HepG2 (cell line): ENCODE measurements around the gene RGL3. TPM values are rescaled to one million over a fixed set of nuclear protein-coding genes. Genes with fewer than 3 reads are reported as not detected.

Experiments
- AGO1 ChIP-seq: fragments of 200-400 bp; formaldehyde crosslinking; IDR thresholded peaks from 2 replicates; pipeline ENCODE4 v1.6.1; 2017; ENCODE audit warnings: mild to moderate bottlenecking, low read depth, low read length, moderate library complexity; ENCODE audit not compliant: poor library complexity, severe bottlenecking
- ATF7 ChIP-seq, 2 experiments: fragments of 450-650 bp in 1 of 2; sonication (generic) in 1 of 2; formaldehyde crosslinking in 1 of 2; IDR thresholded peaks; 2 replicates each; pipeline versions ENCODE4 v1.4.0 to v1.6.1; 2016 to 2020; ENCODE audit warnings: antibody characterized with exemption in 1 of 2, mild to moderate bottlenecking in 1 of 2, missing genetic modification reagents in 1 of 2
- BCLAF1 ChIP-seq: fragments of 450-650 bp; IDR thresholded peaks from 2 replicates; pipeline ENCODE4 v1.6.1; 2017; ENCODE audit warnings: mild to moderate bottlenecking
- CC2D1A ChIP-seq: sonication (generic); formaldehyde crosslinking; IDR thresholded peaks from 2 replicates; pipeline ENCODE4 v1.8.1; 2023; ENCODE audit warnings: mild to moderate bottlenecking, missing genetic modification reagents
- DNMT1 ChIP-seq: sonication (generic); formaldehyde crosslinking; IDR thresholded peaks from 2 replicates; pipeline ENCODE4 v1.5.1; 2020; ENCODE audit warnings: mild to moderate bottlenecking, missing genetic modification reagents
- EED ChIP-seq: sonication (generic); formaldehyde crosslinking; IDR thresholded peaks from 2 replicates; pipeline ENCODE4 v1.5.0; 2020; ENCODE audit warnings: mild to moderate bottlenecking, missing genetic modification reagents
- GFI1 ChIP-seq: sonication (generic); formaldehyde crosslinking; IDR thresholded peaks from 2 replicates; pipeline ENCODE4 v1.5.0; 2020; ENCODE audit warnings: missing genetic modification reagents, mild to moderate bottlenecking, borderline replicate concordance
- HNRNPH1 ChIP-seq: fragments of 200-400 bp; formaldehyde crosslinking; optimal IDR thresholded peaks from 2 replicates; pipeline ENCODE3; 2017; ENCODE audit warnings: mild to moderate bottlenecking, low read depth, low read length
- KDM2A ChIP-seq: sonication (generic); formaldehyde crosslinking; IDR thresholded peaks from 2 replicates; pipeline ENCODE4 v1.4.0; 2020; ENCODE audit warnings: low read depth, missing genetic modification reagents, borderline replicate concordance
- MAFK ChIP-seq, 2 experiments: IDR thresholded peaks in 1 of 2; conservative IDR thresholded peaks in 1 of 2; 2 replicates each; pipeline ENCODE4 v1.6.1; 2011; ENCODE audit warnings: improper control_type of control experiment in 2 of 2, low read length in 2 of 2
- MED13 ChIP-seq: sonication (generic); formaldehyde crosslinking; IDR thresholded peaks from 2 replicates; pipeline ENCODE4 v1.5.0; 2020; ENCODE audit warnings: missing genetic modification reagents
- MXD1 ChIP-seq: sonication (generic); formaldehyde crosslinking; IDR thresholded peaks from 2 replicates; pipeline ENCODE4 v1.4.0; 2020; ENCODE audit warnings: mild to moderate bottlenecking, missing genetic modification reagents
- MYC ChIP-seq: sonication (generic); formaldehyde crosslinking; IDR thresholded peaks from 2 replicates; pipeline ENCODE4 v1.9.0; 2021; ENCODE audit warnings: missing genetic modification reagents, borderline replicate concordance
- NFRKB ChIP-seq: fragments of 450-650 bp; IDR thresholded peaks from 2 replicates; pipeline ENCODE4 v1.6.1; 2017
- RBM39 ChIP-seq: fragments of 200-400 bp; formaldehyde crosslinking; IDR thresholded peaks from one replicate; pipeline ENCODE4 v1.6.1; 2018; ENCODE audit warnings: antibody characterized with exemption, mild to moderate bottlenecking, low read depth, low read length; ENCODE audit not compliant: poor library complexity, severe bottlenecking
- RFX1 ChIP-seq: fragments of 450-650 bp; IDR thresholded peaks from 2 replicates; pipeline ENCODE4 v1.6.1; 2017
- RFXANK ChIP-seq: IDR thresholded peaks from 2 replicates; pipeline ENCODE4 v1.6.1; 2016
- RXRB ChIP-seq: IDR thresholded peaks from 2 replicates; pipeline ENCODE4 v1.6.1; 2016; ENCODE audit warnings: borderline replicate concordance, missing genetic modification reagents, missing compliant biosample characterization
- THYN1 ChIP-seq: sonication (generic); formaldehyde crosslinking; IDR thresholded peaks from 2 replicates; pipeline ENCODE4 v1.8.1; 2023; ENCODE audit warnings: low read depth, mild to moderate bottlenecking, moderate library complexity, missing genetic modification reagents, borderline replicate concordance
- ZFAT ChIP-seq: sonication (generic); formaldehyde crosslinking; conservative IDR thresholded peaks from 2 replicates; pipeline ENCODE4 v1.8.1; 2023; ENCODE audit warnings: missing genetic modification reagents, inconsistent platforms
- ZNF124 ChIP-seq: sonication (generic); formaldehyde crosslinking; IDR thresholded peaks from 2 replicates; pipeline ENCODE4 v1.4.0; 2020; ENCODE audit warnings: missing genetic modification reagents
- ZNF18 ChIP-seq: sonication (generic); formaldehyde crosslinking; IDR thresholded peaks from 2 replicates; pipeline ENCODE4 v1.8.0; 2022; ENCODE audit warnings: mild to moderate bottlenecking, missing genetic modification reagents; ENCODE audit not compliant: insufficient replicate concordance
- ZNF264 ChIP-seq: sonication (generic); formaldehyde crosslinking; IDR thresholded peaks from 2 replicates; pipeline ENCODE4 v1.4.0; 2020; ENCODE audit warnings: missing genetic modification reagents
- ZNF513 ChIP-seq: sonication (generic); formaldehyde crosslinking; conservative IDR thresholded peaks from 2 replicates; pipeline ENCODE4 v1.5.0; 2020; ENCODE audit warnings: missing genetic modification reagents
- ZNF619 ChIP-seq: sonication (generic); formaldehyde crosslinking; IDR thresholded peaks from 2 replicates; pipeline ENCODE4 v1.4.0; 2020; ENCODE audit warnings: mild to moderate bottlenecking, missing genetic modification reagents
- polyA plus RNA-seq, 8 experiments: library from polyadenylated mRNA; depleted of rRNA in 3 of 8; stranded (reverse) in 7 of 8; unstranded in 1 of 8; fragments of >200 nt; fragmentation: Illumina TruSeq in 4 of 8; extraction: Trizol in 4 of 8; gene quantifications; 2 replicates each; pipeline versions ENCODE4 v1.2.1 to v1.2.3, GENCODE V29; 2011 to 2016; ENCODE audit warnings: low read depth in 4 of 8, missing spikeins in 1 of 8, mixed read lengths in 1 of 8; ENCODE audit not compliant: insufficient read depth in 1 of 8
- total RNA-seq, 5 experiments: library from RNA; depleted of rRNA; stranded (reverse); fragments of >200 nt; fragmentation: Illumina TruSeq; extraction: Trizol; gene quantifications; 2 replicates each; pipeline ENCODE4 v1.2.3, GENCODE V29; 2016; ENCODE audit warnings: low read depth in 1 of 5

Gene RGL3
- total and polyA plus RNA-seq, 2 of the 13 experiments (the other 11 are each of a cell fraction or from before 2014, with no cell fraction given): 4.2 to 7.6 TPM

GRCh38 chr19:11346104-11346940, 72.8 kb downstream of the RGL3 start, which contains the start of the genes CCDC159 and TMEM205 (continued):
- TF ChIP-seq ZNF18 (CRISPR knock-in tag): no peak
- no peak for TF ChIP-seq HNRNPH1
- no peak for TF ChIP-seq BCLAF1
- TF ChIP-seq MAFK (conservative IDR thresholded peaks at IDR 0.05 in 1 of 2, IDR thresholded peaks at IDR 0.05 in 1 of 2; ENCODE audit: low read length in 2 of 2): no peak
- no peak for TF ChIP-seq ZNF124 (CRISPR knock-in tag)
- no peak for TF ChIP-seq NFRKB
- no peak for TF ChIP-seq EED (CRISPR knock-in tag)
- no peak for TF ChIP-seq AGO1
- TF ChIP-seq ATF7 (IDR thresholded peaks at IDR 0.05): no peak
- no peak for TF ChIP-seq ATF7 (CRISPR knock-in tag; IDR thresholded peaks at IDR 0.05)
- TF ChIP-seq ZNF619 (CRISPR knock-in tag): no peak
- no peak for TF ChIP-seq THYN1
- no peak for TF ChIP-seq DNMT1 (CRISPR knock-in tag)
- TF ChIP-seq MYC (CRISPR knock-in tag): no peak
- TF ChIP-seq MXD1: no peak
- TF ChIP-seq ZFAT: no peak
- peak; percentile 56 for TF ChIP-seq KDM2A
- TF ChIP-seq RBM39: no peak
- no peak for TF ChIP-seq ZNF264 (CRISPR knock-in tag)
- no peak for TF ChIP-seq MED13
- TF ChIP-seq ZNF513 (CRISPR knock-in tag): no peak
- no peak for TF ChIP-seq RXRB
- TF ChIP-seq GFI1 (CRISPR knock-in tag): no peak
- no peak for TF ChIP-seq CC2D1A (CRISPR knock-in tag)
- TF ChIP-seq RFXANK (CRISPR knock-in tag): no peak
- no peak for TF ChIP-seq RFX1
